ENCODE data around the gene SPECC1L. TPM values are rescaled to one million over a fixed set of nuclear protein-coding genes. Genes with fewer than 3 reads are reported as not detected.
"Not testable (repeated sequence)": the region's sequence is repeated elsewhere in the genome, so short reads cannot be mapped to it uniquely, and the experiment has no call there.

Gene SPECC1L
- total RNA-seq, 1 experiment from 2014 or later: 41.3 TPM

- no peak overlapping the region for H3K27ac ChIP-seq
- no peaks in the 10 kb centered on the region for H3K27me3 ChIP-seq
- H3K9me3 ChIP-seq (replicated peaks): no peaks in the 10 kb centered on the region
- H3K4me3 ChIP-seq: no peak overlapping the region
- peaks cover 18% of the 10 kb centered on the region for H3K4me1 ChIP-seq
- no peaks in the 10 kb centered on the region for H3K36me3 ChIP-seq
- DNase-seq: no peak
Measured at GRCh38 chr22:24240381-24240780, 30.2 kb upstream of the SPECC1L start.

- H3K36me3 ChIP-seq; DNase-seq; H3K27me3 ChIP-seq; H3K4me3 ChIP-seq; H3K27ac ChIP-seq; H3K9me3 ChIP-seq (replicated peaks): not testable (repeated sequence)
- H3K4me1 ChIP-seq: peaks cover 24% of the 10 kb centered on the region
Measured at GRCh38 chr22:24240985-24241692, 29.5 kb upstream of the SPECC1L start.

GRCh38 chr22:24243417-24243816, 27.2 kb upstream of the SPECC1L start:
- not testable (repeated sequence) for H3K36me3 ChIP-seq; H3K27ac ChIP-seq; H3K27me3 ChIP-seq; H3K9me3 ChIP-seq (replicated peaks)
- Histone ChIP-seq H3K4me3 (peak overlapping the region; percentile 54), H3K4me1 (peaks cover 28% of the 10 kb centered on the region)
- peak; percentile 43 to 44 for DNase-seq

DNA sequence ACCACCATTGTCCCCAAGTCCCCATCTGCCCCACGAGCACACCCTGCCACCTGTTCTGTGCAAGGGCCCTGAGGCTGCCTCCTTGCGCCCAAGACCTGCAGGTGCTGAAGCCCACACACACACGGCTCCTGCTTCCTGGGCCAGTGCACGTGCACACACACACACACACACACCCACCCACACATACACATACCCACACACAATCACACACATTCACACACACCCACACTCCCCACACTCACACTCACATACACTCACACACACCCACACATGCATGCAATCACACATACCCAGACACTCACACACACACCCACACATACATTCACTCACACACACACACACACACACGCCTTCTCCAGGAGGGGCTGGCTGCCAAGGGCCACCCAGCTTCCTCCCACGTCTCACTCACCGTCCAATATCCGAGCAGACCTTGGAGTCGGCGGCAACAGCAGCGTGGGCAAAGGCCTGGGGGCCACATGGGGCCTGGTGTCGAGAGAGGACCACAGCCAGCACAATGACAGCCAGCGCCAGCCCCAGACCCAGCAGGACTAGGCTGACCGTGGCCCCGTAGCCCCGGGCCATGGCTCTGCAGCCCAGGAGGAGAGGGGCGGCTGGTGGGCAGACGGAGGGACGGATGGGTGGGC, 26.4 kb upstream of the SPECC1L start:
- peaks cover 28% of the 10 kb centered on the region for H3K4me1 ChIP-seq
- DNase-seq: peak; percentile 40 to 46
- H3K27ac ChIP-seq: peak overlapping the region; percentile 87
- peak overlapping the region; percentile 54 for H3K4me3 ChIP-seq
- no peaks in the 10 kb centered on the region for H3K27me3 ChIP-seq
- no peaks in the 10 kb centered on the region for H3K36me3 ChIP-seq
- H3K9me3 ChIP-seq (replicated peaks): no peaks in the 10 kb centered on the region

GRCh38 chr22:24245030-24245431, 25.6 kb upstream of the SPECC1L start, which contains the start of gene GGT5:
Gene GGT5 (minus strand): TSS chr22:24245082. CDS start chr22:24244725, 357 bp downstream.
- H3K36me3 ChIP-seq; H3K9me3 ChIP-seq (replicated peaks); H3K27me3 ChIP-seq: not testable (repeated sequence)
- peak within 1 kb of the TSS; percentile 87 for H3K27ac ChIP-seq
- H3K4me1 ChIP-seq: peaks cover 28% of the 10 kb centered on the region
- DNase-seq: peak; percentile 57 to 76
- peak within 1 kb of the TSS; percentile 54 for H3K4me3 ChIP-seq

GRCh38 chr22:24245584-24246561, 24.8 kb upstream of the SPECC1L start:
- peak overlapping the region; percentile 54 for H3K4me3 ChIP-seq
- not testable (repeated sequence) for H3K27me3 ChIP-seq; H3K36me3 ChIP-seq; H3K9me3 ChIP-seq (replicated peaks); H3K27ac ChIP-seq
- peak; percentile 53 to 56 for DNase-seq
- peaks cover 28% of the 10 kb centered on the region for H3K4me1 ChIP-seq

DNA sequence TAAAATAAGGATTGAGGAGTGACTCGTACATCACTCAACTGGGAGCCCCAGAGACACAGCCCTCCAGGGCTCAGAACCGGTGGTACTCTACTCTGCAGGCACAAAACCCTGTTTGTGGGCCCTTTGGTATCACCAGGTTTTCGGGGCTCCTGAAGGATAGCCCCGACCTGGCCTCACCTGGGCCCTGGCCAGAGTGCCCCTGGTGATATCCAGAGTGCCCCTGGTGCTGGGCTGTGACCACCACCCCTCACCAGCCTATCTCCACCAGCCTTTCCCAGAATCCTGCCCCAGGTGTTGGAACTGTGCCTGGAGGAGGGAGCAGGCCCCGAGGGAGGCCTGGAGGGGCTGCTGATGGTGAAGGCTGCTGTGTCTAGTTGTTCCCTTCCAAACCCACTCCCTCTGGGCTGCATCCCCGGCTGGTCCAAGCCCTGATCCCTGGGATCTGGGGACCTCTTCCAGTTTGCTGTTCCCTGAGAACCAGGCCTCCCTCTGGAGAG, 23.6 kb upstream of the SPECC1L start:
- no peaks in the 10 kb centered on the region for H3K27me3 ChIP-seq
- H3K9me3 ChIP-seq (replicated peaks): no peaks in the 10 kb centered on the region
- DNase-seq: no peak
- no peak overlapping the region for H3K27ac ChIP-seq
- H3K4me3 ChIP-seq: no peak overlapping the region
- H3K36me3 ChIP-seq: no peaks in the 10 kb centered on the region
- peaks cover 27% of the 10 kb centered on the region for H3K4me1 ChIP-seq

DNA sequence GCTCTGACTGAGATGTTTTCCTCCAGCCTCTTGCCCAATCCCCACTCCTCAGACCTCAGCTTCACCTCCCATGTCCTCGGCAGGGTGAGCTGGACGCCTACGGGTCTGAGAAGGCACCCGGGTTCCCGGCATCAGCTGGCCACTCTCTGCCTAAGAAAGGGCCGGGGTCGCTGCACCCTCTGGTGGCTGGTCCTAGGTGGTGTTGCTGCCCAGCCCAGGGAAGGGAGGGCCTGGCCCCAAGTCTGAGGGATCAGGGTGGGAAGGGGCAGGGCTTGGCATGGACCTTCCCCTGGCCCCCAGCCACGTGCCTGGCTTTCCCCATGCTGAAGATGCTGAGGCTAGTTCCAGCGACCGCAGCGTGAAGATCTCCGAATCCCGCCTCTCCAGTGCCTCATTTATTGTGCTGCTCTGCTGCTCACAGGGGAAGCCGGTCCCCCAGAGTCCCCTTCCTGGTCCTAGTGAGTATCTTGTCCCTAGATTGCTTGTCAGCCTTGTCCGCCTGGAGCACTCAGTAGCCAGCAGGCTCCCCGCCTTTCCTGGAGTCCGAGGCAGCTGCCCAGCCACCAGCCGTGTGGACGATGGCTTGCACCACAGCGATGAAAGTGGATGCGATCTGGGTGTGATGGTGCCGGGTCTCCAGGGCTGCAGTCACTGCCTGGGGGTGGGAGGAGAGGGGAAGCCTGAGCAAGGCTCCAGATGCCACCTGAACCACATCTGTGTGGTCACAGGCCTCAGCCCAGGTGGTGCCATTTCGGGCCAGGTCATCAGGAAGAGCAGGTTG, 22.9 kb upstream of the SPECC1L start:
- no peaks in the 10 kb centered on the region for H3K9me3 ChIP-seq (replicated peaks)
- no peak overlapping the region for H3K27ac ChIP-seq

GRCh38 chr22:24248611-24249010, 22.0 kb upstream of the SPECC1L start:
- H3K4me1 ChIP-seq: peaks cover 19% of the 10 kb centered on the region
- H3K4me3 ChIP-seq; H3K27ac ChIP-seq; DNase-seq; H3K36me3 ChIP-seq; H3K27me3 ChIP-seq; H3K9me3 ChIP-seq (replicated peaks): not testable (repeated sequence)

More for the DNA sequence above, 22.9 kb upstream of the SPECC1L start:
- H3K27me3 ChIP-seq: no peaks in the 10 kb centered on the region
- H3K4me1 ChIP-seq: peaks cover 21% of the 10 kb centered on the region
- peak; percentile 83 to 88 for DNase-seq
- no peaks in the 10 kb centered on the region for H3K36me3 ChIP-seq
- no peak overlapping the region for H3K4me3 ChIP-seq

DNA sequence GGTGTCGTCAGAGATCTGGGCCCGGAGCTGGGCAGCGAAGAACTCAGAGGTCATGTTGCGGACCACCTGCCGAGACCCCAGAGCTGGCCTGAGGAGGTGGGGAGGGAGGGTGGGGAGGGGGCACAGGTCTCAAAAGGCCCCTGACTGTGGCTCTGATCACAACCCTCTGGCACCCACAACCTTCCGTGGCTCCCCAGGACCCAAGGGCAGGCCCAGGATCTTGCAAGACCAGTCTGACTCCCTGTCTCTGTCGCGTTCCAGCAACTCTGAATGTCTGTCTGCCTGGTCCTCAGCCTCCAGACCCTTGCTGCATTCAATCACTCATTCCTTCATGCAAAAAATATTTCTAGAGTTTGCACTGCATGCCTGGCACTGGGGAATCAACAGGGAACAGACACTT, 21.2 kb upstream of the SPECC1L start:
- not testable (repeated sequence) for H3K27ac ChIP-seq; H3K4me3 ChIP-seq; H3K9me3 ChIP-seq (replicated peaks); H3K27me3 ChIP-seq; DNase-seq; H3K36me3 ChIP-seq
- peaks cover 15% of the 10 kb centered on the region for H3K4me1 ChIP-seq

GRCh38 chr22:24251286-24251685, 19.3 kb upstream of the SPECC1L start:
- not testable (repeated sequence) for H3K4me1 ChIP-seq; H3K9me3 ChIP-seq (replicated peaks); H3K36me3 ChIP-seq; H3K4me3 ChIP-seq; DNase-seq; H3K27ac ChIP-seq; H3K27me3 ChIP-seq

- not testable (repeated sequence) for H3K36me3 ChIP-seq; H3K9me3 ChIP-seq (replicated peaks); DNase-seq; H3K27me3 ChIP-seq; H3K4me3 ChIP-seq; H3K27ac ChIP-seq; H3K4me1 ChIP-seq
Measured at GRCh38 chr22:24253126-24253525, 17.5 kb upstream of the SPECC1L start.

DNA sequence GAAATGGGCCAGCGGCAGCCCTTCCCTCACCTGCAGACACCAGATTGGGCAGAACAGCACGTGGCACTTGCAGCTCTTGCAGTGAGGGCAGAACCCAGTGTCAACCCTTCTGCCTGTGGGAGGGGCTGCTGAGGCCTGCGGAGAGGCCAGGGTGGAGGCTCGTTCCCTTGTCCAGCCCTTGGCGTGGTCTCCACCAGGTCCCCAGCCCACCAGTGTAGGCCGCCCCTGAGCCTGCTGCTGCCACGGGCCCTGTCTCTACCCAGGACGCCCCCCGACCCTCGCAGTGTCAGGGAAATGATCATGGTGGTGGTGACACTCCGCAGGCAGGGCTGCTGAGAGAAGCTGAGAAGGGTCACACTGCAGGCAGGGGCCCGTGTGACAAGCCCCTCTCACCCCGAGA, 14.5 kb upstream of the SPECC1L start:
- H3K4me1 ChIP-seq; DNase-seq; H3K36me3 ChIP-seq; H3K27ac ChIP-seq; H3K4me3 ChIP-seq; H3K27me3 ChIP-seq; H3K9me3 ChIP-seq (replicated peaks): not testable (repeated sequence)

GRCh38 chr22:24256736-24257135, 13.9 kb upstream of the SPECC1L start:
- not testable (repeated sequence) for DNase-seq; H3K4me3 ChIP-seq; H3K4me1 ChIP-seq; H3K9me3 ChIP-seq (replicated peaks); H3K36me3 ChIP-seq; H3K27ac ChIP-seq; H3K27me3 ChIP-seq
